GM20000 (cell line): ENCODE results near the gene TBC1D1.

Source experiments
- DNase-seq: peaks from one replicate; pipeline ENCODE4 v3.0.0; 2012; ENCODE audit warnings: low spot score
- CTCF ChIP-seq: IDR thresholded peaks from 2 replicates; pipeline ENCODE4 v1.5.1; 2012; ENCODE audit warnings: mild to moderate bottlenecking, control low read depth; ENCODE audit errors: extremely low read depth, missing control alignments

The TBC1D1 gene

GRCh38 chr4:38141808-38142500 is 251.1 kb downstream of the TBC1D1 start:
- no peak for DNase-seq
- TF ChIP-seq CTCF, result no peak

- DNase-seq, result no peak
These were observed 253.1 kb downstream of the TBC1D1 start for GRCh38 chr4:38144031-38144430.

GRCh38 chr4:38145033-38145678 is 254.3 kb downstream of the TBC1D1 start:
- no peak for DNase-seq
- no peak for TF ChIP-seq CTCF

More at GRCh38 chr4:38144031-38144430, 253.1 kb downstream of the TBC1D1 start:
- no peak for TF ChIP-seq CTCF

DNA sequence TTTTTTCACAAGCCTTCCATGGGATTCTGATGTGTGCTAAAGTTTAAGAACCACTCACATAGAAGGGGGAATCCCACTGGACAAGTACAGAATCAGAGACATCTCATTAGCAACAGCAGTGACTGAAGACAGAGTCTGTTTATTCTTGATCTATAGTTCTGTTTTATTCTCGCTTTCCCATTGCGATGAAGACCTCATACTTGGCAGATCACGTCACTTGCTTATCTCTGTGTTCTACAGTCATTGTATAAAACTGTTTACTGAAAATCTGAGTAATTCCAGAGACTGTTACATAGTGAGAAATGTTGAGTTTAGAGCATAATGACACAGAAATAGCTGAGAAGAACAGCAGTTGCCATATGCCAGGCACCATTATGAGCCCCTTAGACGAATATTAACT is 254.9 kb downstream of the TBC1D1 start:
- no peak for DNase-seq
- no peak for TF ChIP-seq CTCF

GRCh38 chr4:38146383-38146782 is 255.5 kb downstream of the TBC1D1 start:
- no peak for TF ChIP-seq CTCF
- DNase-seq, result no peak

DNA sequence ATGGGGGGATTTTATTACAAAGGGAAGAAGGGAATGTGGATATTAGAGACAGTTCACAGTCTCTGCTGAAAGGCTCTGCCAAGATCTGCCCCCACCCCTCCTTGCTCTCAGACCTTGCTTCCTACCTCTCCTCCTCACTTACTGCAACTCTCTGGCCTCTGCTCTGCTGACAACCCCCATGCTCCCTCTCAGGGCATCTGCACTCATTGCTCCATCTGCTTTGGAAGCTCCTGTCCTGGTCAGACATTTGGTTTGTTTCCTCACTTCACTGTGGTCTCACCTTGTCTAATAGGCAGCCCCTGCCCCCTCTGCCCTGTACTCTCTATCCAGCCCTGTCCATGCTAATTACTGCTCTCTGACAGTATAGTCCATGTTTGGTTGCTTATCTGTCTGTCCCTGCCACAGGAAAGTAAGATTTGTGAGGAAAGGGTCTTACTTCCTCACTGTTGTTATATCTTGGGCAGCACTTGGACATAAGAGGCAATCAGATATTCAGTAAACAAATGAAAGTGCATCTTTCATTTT is 258.6 kb downstream of the TBC1D1 start:
- no peak for TF ChIP-seq CTCF
- no peak for DNase-seq

- no peak for DNase-seq
- no peak for TF ChIP-seq CTCF
These were observed 259.2 kb downstream of the TBC1D1 start for GRCh38 chr4:38149997-38150671.
